H9 (cell line): ENCODE results near the gene KIAA1671. TPM values are rescaled to one million over a fixed set of nuclear protein-coding genes. Genes with fewer than 3 reads are reported as not detected.

Source experiments
- DNase-seq: peaks from one replicate; pipeline ENCODE4 v3.0.0-alpha.2; 2017
- H2AFZ ChIP-seq: one replicate; pipeline ENCODE4 v1.6.1; 2013; ENCODE audit warnings: mild to moderate bottlenecking, low read length, control low read depth, moderate library complexity
- H2AK5ac ChIP-seq: 2 replicates; pipeline ENCODE4 v1.6.1; 2013; ENCODE audit warnings: low read length, control low read depth, mixed read lengths; ENCODE audit not compliant: insufficient read length
- H2BK120ac ChIP-seq: one replicate; pipeline ENCODE4 v1.6.1; 2013; ENCODE audit warnings: low read depth, mild to moderate bottlenecking, low read length, control low read depth, inconsistent platforms; ENCODE audit not compliant: poor library complexity, severe bottlenecking
- H2BK12ac ChIP-seq: 2 replicates; pipeline ENCODE4 v1.6.1; 2013; ENCODE audit warnings: low read length, control low read depth, mixed read lengths, low read depth; ENCODE audit not compliant: insufficient read length
- H2BK15ac ChIP-seq: 2 replicates; pipeline ENCODE4 v1.6.1; 2013; ENCODE audit warnings: low read depth, low read length, control low read depth
- H2BK20ac ChIP-seq: one replicate; pipeline ENCODE4 v1.6.1; 2013; ENCODE audit warnings: low read depth, mild to moderate bottlenecking, low read length, control low read depth, inconsistent platforms; ENCODE audit not compliant: poor library complexity, severe bottlenecking
- H2BK5ac ChIP-seq: 2 replicates; pipeline ENCODE4 v1.6.1; 2013; ENCODE audit warnings: low read length, control low read depth, mixed read lengths; ENCODE audit not compliant: insufficient read length
- H3K14ac ChIP-seq: 2 replicates; pipeline ENCODE4 v1.6.1; 2013; ENCODE audit warnings: low read length, control low read depth; ENCODE audit not compliant: insufficient read depth
- H3K18ac ChIP-seq: 2 replicates; pipeline ENCODE4 v1.6.1; 2013; ENCODE audit warnings: low read depth, mild to moderate bottlenecking, mixed read lengths, low read length, control low read depth; ENCODE audit not compliant: insufficient read length
- H3K23ac ChIP-seq: 2 replicates; pipeline ENCODE4 v1.6.1; 2013; ENCODE audit warnings: low read length, control low read depth, mixed read lengths, low read depth; ENCODE audit not compliant: insufficient read length
- H3K23me2 ChIP-seq: 2 replicates; pipeline ENCODE4 v1.6.1; 2013; ENCODE audit warnings: low read depth, mild to moderate bottlenecking, mixed read lengths, low read length, control low read depth; ENCODE audit not compliant: insufficient read length, poor library complexity, severe bottlenecking
- H3K27ac ChIP-seq: 2 replicates; pipeline ENCODE4 v1.5.1; 2013; ENCODE audit warnings: low read length, control low read depth, mixed read lengths, low read depth; ENCODE audit not compliant: insufficient read length
- H3K27me3 ChIP-seq: 2 replicates; pipeline ENCODE4 v1.6.1; 2013; ENCODE audit warnings: low read length, control low read depth, inconsistent platforms; ENCODE audit not compliant: insufficient read depth
- H3K4ac ChIP-seq: 2 replicates; pipeline ENCODE4 v1.6.1; 2013; ENCODE audit warnings: low read depth, mild to moderate bottlenecking, control low read depth, inconsistent platforms, low read length, moderate library complexity
- H3K4me1 ChIP-seq: 2 replicates; pipeline ENCODE4 v1.6.1; 2013; ENCODE audit warnings: low read length, control low read depth, inconsistent platforms; ENCODE audit not compliant: insufficient read depth
- H3K4me2 ChIP-seq: 2 replicates; pipeline ENCODE4 v1.6.1; 2013; ENCODE audit warnings: low read length, control low read depth, mixed read lengths; ENCODE audit not compliant: insufficient read length, insufficient read depth
- H3K56ac ChIP-seq: 2 replicates; pipeline ENCODE4 v1.6.1; 2013; ENCODE audit warnings: low read depth, mild to moderate bottlenecking, mixed read lengths, low read length, control low read depth; ENCODE audit not compliant: insufficient read length
- H3K79me1 ChIP-seq: 2 replicates; pipeline ENCODE4 v1.6.1; 2013; ENCODE audit warnings: low read depth, mild to moderate bottlenecking, moderate library complexity, low read length, control low read depth, inconsistent platforms; ENCODE audit not compliant: insufficient read depth, poor library complexity, severe bottlenecking
- H3K79me2 ChIP-seq: 2 replicates; pipeline ENCODE4 v1.6.1; 2013; ENCODE audit warnings: low read length, control low read depth, inconsistent platforms; ENCODE audit not compliant: insufficient read depth
- H3K9ac ChIP-seq: 2 replicates; pipeline ENCODE4 v1.6.1; 2013; ENCODE audit warnings: low read length, control low read depth, mixed read lengths; ENCODE audit not compliant: insufficient read length; ENCODE audit errors: extremely low read depth
- H3K9me3 ChIP-seq: one replicate; pipeline ENCODE4 v1.6.1; 2013; ENCODE audit warnings: low read depth, low read length, inconsistent platforms; ENCODE audit not compliant: control insufficient read depth
- H3T11ph ChIP-seq: one replicate; pipeline ENCODE4 v1.6.1; 2013; ENCODE audit warnings: mild to moderate bottlenecking, low read length, control low read depth, inconsistent platforms
- H4K20me1 ChIP-seq: one replicate; pipeline ENCODE4 v1.6.1; 2013; ENCODE audit not compliant: control insufficient read depth, insufficient read length, insufficient read depth
- H4K5ac ChIP-seq: 2 replicates; pipeline ENCODE4 v1.6.1; 2013; ENCODE audit warnings: low read depth, mild to moderate bottlenecking, mixed read lengths, low read length, control low read depth; ENCODE audit not compliant: insufficient read length
- H4K8ac ChIP-seq: replicated peaks from 2 replicates; pipeline ENCODE4 v1.6.1; 2013; ENCODE audit warnings: low read length, control low read depth, mixed read lengths, low read depth; ENCODE audit not compliant: insufficient read length
- H4K91ac ChIP-seq: 2 replicates; pipeline ENCODE4 v1.6.1; 2013; ENCODE audit warnings: low read depth, mild to moderate bottlenecking, moderate library complexity, mixed read lengths, low read length, control low read depth; ENCODE audit not compliant: insufficient read length
- H3K27ac Mint-ChIP-seq, 3 experiments: 2 replicates in 2 of 3; 3 replicates in 1 of 3; pipeline ENCODE4 v1.8.0; 2020 to 2021; ENCODE audit warnings: mixed read lengths in 3 of 3, mild to moderate bottlenecking in 1 of 3, moderate library complexity in 1 of 3
- H3K27me3 Mint-ChIP-seq: 2 replicates; pipeline ENCODE4 v1.8.0; 2021; ENCODE audit warnings: low read depth, mild to moderate bottlenecking, moderate library complexity, mixed read lengths
- H3K36me3 Mint-ChIP-seq, 3 experiments: 2 replicates in 2 of 3; 3 replicates in 1 of 3; pipeline ENCODE4 v1.8.0; 2020 to 2021; ENCODE audit warnings: low read depth in 3 of 3, mixed read lengths in 3 of 3; ENCODE audit not compliant: insufficient read depth in 1 of 3
- H3K4me1 Mint-ChIP-seq, 2 experiments: 2 replicates each; pipeline ENCODE4 v1.8.0; 2020; ENCODE audit warnings: mixed read lengths in 2 of 2
- H3K4me3 Mint-ChIP-seq, 2 experiments: 2 replicates in 1 of 2; 3 replicates in 1 of 2; pipeline ENCODE4 v1.8.0; 2020 to 2021; ENCODE audit warnings: mild to moderate bottlenecking in 2 of 2, mixed read lengths in 2 of 2, moderate library complexity in 1 of 2
- H3K9me3 Mint-ChIP-seq, 2 experiments: 2 replicates in 1 of 2; 3 replicates in 1 of 2; pipeline ENCODE4 v1.8.0; 2020; ENCODE audit warnings: mild to moderate bottlenecking in 2 of 2, mixed read lengths in 2 of 2, moderate library complexity in 1 of 2
- WGBS: extraction: QIAGEN DNeasy Blood & Tissue Kit; methylation state at CpG from one replicate; pipeline ENCODE4 v1.1.7; 2013; ENCODE audit warnings: missing lambda C conversion rate, low lambda C conversion rate, mixed read lengths; ENCODE audit not compliant: insufficient read length; ENCODE audit errors: extremely low coverage; 5-methylcytosine and 5-hydroxymethylcytosine counted together
- total RNA-seq: library from RNA; stranded (reverse); gene quantifications from 2 replicates; pipeline ENCODE4 v1.2.1, GENCODE V29; 2021
- TF ChIP-seq, protein P1 (sequence below): fragments of 200-600 bp; sonication (generic); conservative IDR thresholded peaks from 3 replicates; pipeline ENCODE4 v1.8.0; 2021; ENCODE audit warnings: antibody characterized with exemption, mild to moderate bottlenecking

Gene KIAA1671
- total RNA-seq, 1 experiment from 2014 or later: 22.6 TPM

- H3K36me3 Mint-ChIP-seq: peaks cover 0 to 8% (median 4%) of the 10 kb centered on the region in 3 experiments; a peak in 4 of 7 replicates
- H3K4me2 ChIP-seq: no peak overlapping the region
- H3K9ac ChIP-seq: no peak overlapping the region
- no peaks in the 10 kb centered on the region for H3K27me3 Mint-ChIP-seq
- H3K9me3 Mint-ChIP-seq: no peaks in the 10 kb centered on the region
- no peak overlapping the region for H3K4ac ChIP-seq
- H4K8ac ChIP-seq: no peak overlapping the region
- H3K9me3 ChIP-seq: no peaks in the 10 kb centered on the region
- H3K23me2 ChIP-seq: no peaks in the 10 kb centered on the region
- no peak overlapping the region for H3K23ac ChIP-seq
- H3K14ac ChIP-seq: no peak overlapping the region
- H3K27ac Mint-ChIP-seq: peak overlapping the region in 2 of 3 experiments; percentile 45 to 90; a peak in 2 of 7 replicates
- no peak overlapping the region for H3K27ac ChIP-seq
- no peak overlapping the region for H2AK5ac ChIP-seq
- H3K18ac ChIP-seq: no peak overlapping the region
- no peak overlapping the region for H2BK120ac ChIP-seq
- no peaks in the 10 kb centered on the region for H4K20me1 ChIP-seq
- no CpG with 5 or more reads among the region's 5 CpGs for WGBS
- H4K5ac ChIP-seq: no peak overlapping the region
- no peaks in the 10 kb centered on the region for H3K27me3 ChIP-seq
- H2BK20ac ChIP-seq: no peak overlapping the region
- no peak overlapping the region for H2BK15ac ChIP-seq
- no peak overlapping the region for H2BK5ac ChIP-seq
- H2AFZ ChIP-seq: no peak overlapping the region
- H3K4me1 Mint-ChIP-seq: peaks cover 37 to 48% of the 10 kb centered on the region in 2 experiments
- TF ChIP-seq, protein P1, sequence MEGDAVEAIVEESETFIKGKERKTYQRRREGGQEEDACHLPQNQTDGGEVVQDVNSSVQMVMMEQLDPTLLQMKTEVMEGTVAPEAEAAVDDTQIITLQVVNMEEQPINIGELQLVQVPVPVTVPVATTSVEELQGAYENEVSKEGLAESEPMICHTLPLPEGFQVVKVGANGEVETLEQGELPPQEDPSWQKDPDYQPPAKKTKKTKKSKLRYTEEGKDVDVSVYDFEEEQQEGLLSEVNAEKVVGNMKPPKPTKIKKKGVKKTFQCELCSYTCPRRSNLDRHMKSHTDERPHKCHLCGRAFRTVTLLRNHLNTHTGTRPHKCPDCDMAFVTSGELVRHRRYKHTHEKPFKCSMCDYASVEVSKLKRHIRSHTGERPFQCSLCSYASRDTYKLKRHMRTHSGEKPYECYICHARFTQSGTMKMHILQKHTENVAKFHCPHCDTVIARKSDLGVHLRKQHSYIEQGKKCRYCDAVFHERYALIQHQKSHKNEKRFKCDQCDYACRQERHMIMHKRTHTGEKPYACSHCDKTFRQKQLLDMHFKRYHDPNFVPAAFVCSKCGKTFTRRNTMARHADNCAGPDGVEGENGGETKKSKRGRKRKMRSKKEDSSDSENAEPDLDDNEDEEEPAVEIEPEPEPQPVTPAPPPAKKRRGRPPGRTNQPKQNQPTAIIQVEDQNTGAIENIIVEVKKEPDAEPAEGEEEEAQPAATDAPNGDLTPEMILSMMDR: no peak
- no peak for DNase-seq
- H3K4me1 ChIP-seq: peaks cover 4% of the 10 kb centered on the region; the same call in 1 of the 2 replicates
- no peak overlapping the region for H3K4me3 Mint-ChIP-seq
- peaks cover 4% of the 10 kb centered on the region; the same call in 1 of the 2 replicates for H3K79me2 ChIP-seq
- no peak overlapping the region for H3K56ac ChIP-seq
- no peak overlapping the region for H3T11ph ChIP-seq
- no peak overlapping the region for H4K91ac ChIP-seq
- no peak overlapping the region for H2BK12ac ChIP-seq
- H3K79me1 ChIP-seq: no peaks in the 10 kb centered on the region
Measured at GRCh38 chr22:24975125-24975640, 22.7 kb downstream of the KIAA1671 start.
